ENCODE results near the gene P2RX3.
A peak's percentile ranks its signal among the peaks of the same experiment; 100 is the strongest.

The P2RX3 gene

GRCh38 chr11:57310091-57310490 is 28.1 kb upstream of the P2RX3 start:
- no peak for DNase-seq

DNA sequence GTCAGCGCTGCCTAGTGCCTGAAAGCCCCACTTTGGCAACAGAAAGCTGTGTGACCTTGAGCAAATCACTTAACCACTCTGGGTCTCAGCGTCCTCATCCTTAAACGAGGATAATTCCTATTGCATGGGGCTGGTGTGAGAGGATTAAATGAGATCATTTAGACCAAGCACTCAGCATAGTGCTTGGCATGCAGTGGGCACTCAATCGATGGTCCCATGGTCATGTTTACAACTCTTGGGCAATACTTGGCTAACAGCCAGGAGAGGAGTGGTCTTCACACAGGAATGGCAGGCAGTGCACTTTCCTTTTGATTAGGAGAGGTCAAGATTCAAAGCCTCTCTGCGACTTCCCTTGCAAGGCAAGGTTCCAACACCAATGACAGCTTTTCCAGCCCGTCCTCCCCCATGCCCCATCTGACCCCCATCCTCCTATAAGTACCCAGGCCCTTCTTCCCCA is 27.5 kb upstream of the P2RX3 start:
- DNase-seq: no peak

GRCh38 chr11:57311109-57311936 is 26.8 kb upstream of the P2RX3 start:
- peak; percentile 28 for DNase-seq

- no peak for DNase-seq
Observed at GRCh38 chr11:57312511-57313021, 25.6 kb upstream of the P2RX3 start.

DNA sequence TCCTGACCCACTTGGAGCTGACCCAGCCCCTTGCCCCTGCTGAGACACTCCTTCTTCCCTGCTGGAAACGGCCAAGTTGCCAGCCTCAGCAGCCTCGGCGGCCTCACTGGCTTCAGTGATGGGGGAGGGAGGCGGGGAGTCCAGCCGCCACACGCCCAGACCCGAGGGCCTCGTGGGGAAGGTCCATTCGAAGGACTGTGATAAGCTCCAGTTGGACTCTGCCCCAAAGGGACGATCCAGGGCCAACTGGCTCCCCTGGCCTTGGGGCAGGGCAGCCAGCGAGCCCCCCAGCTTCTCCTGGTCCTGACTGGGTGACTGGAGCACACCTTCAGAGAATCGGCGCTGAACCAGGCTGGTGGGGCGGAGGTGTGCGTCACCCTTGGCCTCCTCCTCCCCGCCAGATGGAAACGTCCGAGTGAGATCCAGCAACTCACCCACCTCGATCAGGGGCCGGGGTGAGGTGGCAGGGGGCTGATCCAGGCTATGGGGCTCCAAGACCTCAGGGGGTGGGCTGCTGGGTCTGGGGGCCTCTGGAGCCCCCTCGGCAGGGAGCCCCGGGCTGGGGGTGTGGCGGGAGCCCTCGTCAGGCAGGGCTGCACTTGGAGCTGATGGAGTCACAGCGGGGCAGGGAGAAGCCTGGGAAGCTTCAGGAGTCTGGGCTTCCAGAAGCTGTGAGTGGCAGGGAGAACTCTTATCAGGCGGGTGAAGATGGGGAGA is 24.9 kb upstream of the P2RX3 start:
- no peak for DNase-seq

DNA sequence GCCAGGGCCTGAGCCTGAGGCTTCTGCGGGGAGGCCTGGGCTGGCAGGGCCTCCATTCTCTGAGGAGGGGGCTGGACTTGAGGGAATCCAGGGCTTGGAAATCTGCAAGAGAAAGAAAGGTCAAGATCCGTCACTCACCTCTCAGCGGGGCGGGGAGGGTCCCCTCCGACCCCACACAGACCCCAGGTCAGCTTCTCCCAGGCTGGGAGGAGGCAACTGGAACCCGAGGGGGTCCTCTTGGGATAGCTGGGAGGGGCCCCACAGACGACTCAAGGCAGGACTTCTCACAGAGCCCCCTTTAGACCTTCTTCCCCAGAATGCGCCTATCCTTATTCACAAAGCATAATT is 24.4 kb upstream of the P2RX3 start:
- DNase-seq: no peak

DNA sequence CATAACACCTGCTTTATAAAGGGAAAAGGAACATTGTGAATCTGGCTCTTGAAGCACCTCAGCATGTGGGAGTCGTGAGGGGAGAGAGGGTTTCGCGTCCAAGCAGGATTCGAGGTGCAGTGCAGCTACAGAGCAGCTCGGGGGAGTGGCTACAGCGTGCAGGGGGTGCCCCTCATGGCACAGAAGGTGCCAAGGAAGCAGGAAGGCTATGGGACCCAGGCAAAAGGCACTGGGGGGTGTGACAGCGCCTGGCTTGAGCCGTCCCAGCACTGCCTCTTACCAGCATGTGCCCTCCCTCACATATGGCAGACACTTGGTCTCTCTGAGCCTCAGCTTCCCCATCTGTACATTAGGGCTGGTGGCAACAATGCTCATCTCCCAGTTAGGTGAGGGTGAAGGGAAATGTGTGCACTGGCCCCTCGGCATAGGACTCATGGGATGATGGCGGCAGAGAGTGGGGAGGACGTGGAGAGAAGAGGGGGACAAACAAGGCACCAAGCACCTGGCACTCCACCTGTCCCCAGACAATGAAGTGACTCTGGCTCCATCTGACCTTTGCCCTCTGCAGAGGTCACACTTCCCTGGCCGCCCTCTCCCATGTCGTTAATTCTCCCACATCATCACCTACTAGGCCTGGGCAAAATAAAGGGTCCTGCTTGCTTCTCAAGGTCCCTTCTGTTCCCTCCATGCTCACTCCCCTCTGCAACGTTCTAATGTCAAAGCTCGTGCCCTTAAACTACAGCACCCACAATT is 23.8 kb upstream of the P2RX3 start:
- DNase-seq: no peak

DNA sequence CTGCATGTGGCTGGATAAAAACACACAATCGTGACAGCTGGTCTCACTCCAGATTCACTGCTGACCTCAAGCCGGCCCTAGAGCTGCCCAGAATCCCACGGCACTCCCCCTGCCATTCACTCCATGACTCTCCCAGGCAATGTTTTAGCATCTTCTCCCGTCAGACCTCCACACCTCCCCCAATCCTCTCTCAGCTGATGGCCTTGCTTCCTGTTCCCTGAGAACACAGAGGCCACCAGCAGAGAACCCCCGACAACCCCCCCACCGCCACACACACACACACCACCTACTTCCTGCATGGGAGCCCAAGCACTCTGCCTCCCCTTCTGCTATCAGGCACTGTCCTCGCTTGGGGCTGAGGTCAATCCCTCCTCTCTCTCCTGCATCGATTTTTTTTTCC is 22.7 kb upstream of the P2RX3 start:
- DNase-seq: no peak

DNA sequence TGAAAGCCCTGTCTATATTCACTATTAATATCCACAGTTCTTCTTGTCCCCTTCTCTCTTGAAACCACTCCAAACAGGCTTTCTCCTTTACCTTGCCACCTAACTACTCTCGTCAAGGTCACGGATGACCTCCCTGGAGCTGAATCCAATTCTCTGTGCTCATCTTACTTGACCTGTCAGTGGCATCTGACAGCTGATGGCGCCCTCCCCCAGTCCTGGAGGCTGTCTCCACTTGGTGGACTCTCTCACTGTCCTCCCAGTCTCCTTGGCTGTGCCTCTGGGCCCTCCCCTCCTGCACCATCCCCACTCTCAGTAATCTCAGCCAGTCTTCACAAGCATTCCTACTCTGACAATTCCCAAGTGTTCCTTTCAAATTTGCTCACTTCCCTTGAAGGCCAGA is 22.1 kb upstream of the P2RX3 start:
- no peak for DNase-seq

DNA sequence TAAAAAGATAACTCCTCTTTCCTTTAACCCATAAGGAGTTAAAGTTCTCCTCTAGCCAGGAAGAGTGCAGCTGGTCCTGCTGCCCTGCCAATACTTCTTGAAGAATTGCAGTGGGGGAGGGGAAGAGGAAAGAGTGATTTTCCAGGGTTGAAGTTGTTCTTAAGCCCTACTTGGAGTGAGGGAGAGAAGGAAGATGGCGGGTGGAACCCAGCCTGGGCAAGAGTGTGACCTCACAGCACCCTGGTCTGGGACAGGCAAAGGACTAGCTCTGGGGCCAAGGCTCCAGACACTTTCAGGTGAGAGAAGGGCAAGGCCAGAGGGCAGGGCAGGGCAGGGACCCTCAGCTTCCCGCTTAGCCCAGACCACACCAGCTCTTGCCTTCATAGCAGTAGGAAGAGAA is 20.0 kb upstream of the P2RX3 start:
- no peak for DNase-seq

DNA sequence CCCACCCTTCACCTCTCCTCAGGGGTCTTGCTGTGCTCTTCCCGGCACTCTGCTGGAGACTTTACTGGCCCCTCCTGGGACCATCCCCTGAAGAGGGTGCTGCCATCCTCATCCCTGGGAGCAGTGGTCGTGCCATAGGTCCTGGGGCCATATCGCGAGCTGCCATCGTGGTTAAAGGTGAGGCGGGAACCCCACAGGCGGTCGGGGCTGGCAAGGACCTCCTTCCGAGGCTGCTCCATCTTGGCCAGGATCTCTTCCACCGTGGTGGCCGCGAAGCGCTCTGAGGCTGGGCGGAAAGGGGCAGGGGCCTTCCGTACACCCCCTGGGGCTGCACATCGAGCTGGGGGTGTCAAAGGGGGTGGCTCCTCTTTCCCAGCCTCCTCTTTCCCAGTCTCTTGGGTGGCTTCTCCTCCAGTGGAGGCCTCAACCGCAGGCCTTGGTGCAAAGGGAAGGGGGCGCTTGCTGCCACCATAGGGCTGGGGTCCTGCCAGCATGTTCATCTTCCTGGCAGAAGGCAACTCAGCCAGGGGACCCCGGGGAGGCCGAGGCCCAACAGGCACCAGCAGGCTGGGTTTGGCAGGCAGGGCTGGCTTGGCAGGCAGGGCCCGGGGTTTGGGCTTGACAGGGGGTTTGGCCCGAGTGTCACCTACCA is 18.0 kb upstream of the P2RX3 start:
- DNase-seq: no peak

DNA sequence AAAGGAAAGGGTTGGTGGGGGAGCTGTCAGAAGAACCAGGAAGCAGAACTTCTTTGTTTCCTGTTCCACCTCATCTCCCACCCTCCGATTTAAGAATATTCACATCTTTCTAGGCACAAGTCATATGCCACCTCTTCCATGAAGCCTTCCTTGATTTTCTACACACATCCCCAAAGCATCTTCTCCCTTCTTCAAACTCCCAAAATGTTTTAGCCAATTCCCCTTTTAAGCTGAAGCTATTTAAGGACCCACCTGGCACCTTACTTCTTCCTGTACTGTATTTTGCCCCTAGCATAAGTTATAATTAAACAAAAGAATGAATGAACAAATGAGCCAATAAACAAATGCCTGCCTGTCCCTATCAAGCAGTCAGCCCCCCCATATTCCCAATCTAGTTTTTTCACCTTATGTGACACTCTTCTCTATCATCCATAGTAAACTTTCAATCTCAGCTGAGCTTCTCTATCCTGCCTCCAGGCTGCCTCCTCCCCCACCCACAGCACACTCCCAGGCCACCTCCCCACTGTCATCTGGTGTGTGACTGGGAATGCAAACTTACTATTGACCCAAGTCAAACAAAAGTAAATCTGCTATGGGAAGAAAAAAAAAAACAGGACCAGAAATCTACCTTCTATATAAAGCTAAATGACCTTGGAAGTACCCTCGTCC is 17.3 kb upstream of the P2RX3 start:
- DNase-seq: no peak

- no peak for DNase-seq
Observed at GRCh38 chr11:57321388-57322255, 16.5 kb upstream of the P2RX3 start.

GRCh38 chr11:57322256-57323166 is 15.6 kb upstream of the P2RX3 start:
- DNase-seq: no peak

DNA sequence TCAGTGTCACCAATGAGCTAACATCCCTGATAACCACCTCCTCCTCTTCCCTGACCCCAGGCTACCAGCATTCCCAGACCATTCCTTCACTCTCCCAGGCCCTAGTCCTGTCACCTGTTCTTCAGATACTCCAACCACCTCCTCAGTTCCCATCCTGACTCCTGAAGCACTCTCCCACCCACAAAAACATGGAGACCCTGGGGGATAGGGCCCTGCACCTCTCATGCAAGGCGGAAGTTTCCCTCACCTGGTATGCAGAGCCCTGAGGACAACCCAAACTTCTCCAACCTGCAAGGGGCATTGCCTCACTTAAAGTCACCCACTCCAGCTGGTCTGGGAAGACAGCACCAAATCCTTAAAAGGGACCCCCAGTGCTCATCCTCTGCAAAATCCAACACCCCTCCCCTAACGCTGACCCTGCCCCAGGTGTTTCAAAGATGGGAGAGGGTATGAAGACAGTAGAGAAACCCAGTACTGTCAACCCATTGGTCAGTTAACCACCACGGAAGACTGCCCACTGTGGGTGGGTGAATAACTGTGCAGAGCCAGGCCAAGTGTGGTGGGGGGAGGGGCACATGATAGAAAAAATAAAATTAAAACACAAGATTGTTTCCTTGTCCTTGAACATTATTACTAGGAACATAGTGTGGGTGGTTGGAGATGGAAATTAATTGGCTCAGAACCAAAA is 14.8 kb upstream of the P2RX3 start:
- no peak for DNase-seq

DNA sequence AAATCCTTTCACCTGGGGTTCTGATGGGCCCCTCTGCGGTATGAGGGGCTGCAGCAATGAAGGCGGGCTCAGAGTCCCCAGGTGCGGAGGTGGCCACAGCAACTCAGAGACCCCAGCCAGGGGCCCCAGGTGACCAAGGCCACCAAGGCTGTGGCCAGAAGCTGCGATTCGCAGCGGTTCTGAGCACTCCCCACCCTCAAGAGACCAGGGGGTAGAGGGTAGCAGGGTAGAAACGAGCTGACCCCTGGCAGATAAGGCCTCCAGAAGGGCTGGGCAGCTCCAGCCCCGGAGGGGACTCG is 14.3 kb upstream of the P2RX3 start:
- DNase-seq: no peak

DNA sequence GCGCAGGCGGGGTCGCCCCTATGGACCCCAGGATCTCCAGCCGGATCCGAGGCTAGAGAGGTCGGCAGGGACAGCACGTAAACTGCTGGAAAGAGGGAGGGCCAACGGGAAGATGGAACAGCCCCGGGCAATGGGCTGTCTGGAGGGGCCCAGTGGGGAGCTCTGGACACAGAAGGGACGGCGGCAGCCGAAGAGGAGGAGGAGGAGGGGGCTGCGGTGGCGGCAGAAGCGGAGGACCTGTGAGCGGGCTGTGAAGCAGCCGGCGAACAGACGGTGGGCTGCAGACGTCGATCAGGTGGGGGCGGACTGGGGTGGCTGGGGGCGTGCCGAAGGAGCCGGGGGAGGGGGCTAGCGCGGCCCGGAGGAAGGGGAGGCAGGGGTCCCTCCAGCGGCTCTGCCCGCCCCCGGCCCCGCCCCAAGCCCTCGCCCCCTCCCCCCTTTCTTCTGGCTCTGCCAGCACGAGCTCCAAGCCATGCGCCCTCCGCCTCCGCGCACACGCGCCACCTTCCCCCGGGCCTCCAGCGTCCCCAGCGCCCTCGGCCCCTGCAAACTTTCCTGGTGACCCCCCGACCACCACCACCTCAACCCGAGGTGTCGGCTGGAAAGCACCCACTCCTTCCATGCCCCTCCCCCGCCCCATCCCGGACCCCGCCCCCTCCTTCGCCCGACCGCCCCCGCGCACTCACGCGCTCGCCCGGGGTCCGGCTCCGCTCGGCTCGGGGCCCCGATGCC is 13.8 kb upstream of the P2RX3 start:
- DNase-seq: peak; percentile 18

DNA sequence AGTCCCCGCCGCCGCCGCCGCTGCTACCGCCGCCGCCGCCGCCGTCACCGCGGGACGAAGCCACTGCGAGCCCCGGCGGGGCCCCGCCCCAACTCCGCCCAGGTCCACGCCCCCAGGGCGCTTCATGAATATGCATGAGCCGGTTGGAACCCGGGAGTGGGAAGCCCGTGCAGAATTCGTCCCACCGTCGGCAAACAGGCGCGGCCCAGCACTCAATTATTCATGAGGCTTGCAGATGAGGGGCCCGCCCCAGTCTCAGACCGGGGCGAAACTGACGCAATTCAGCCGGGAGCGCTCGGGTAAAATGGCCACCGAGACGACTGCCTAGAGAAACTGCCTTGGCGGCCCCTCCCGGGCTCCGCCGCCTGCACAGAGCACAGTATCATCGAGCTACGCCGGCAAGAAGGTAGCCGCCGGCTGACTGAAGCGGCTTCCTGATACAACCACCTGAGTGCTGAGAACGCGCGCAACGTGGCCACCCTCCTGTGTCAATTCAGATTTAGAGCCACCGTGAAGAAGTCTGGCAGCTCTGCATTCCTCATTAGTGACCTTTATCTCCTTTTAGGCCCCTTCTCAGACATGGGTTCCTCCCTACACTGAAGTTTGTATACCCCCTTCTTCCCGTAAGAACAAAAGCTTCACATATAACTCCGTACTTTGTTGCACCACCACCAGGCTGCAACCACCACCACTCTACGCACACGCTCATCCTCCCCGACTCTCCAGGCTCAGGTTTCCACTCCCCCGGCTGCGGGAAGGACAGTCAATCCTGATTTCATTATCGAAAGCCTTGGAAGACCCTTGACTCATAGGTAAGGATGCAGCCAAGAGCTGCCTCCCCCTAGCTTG is 13.0 kb upstream of the P2RX3 start, which contains the start of gene TNKS1BP1:
TNKS1BP1 (minus strand) TSS at position 67 of the 849 bp plus-strand sequence. CDS start 3,067 bp downstream, outside the sequence.
- peak; percentile 84 for DNase-seq

Data from activated gamma-delta T cell treated with Interleukin-2 at 50 U/mL for 16 hours (primary cell).